ENCODE results near the gene TPSG1.
"Not testable (repeated sequence)": the region's sequence is repeated elsewhere in the genome, so short reads cannot be mapped to it uniquely, and the experiment has no call there.

The TPSG1 gene

DNA sequence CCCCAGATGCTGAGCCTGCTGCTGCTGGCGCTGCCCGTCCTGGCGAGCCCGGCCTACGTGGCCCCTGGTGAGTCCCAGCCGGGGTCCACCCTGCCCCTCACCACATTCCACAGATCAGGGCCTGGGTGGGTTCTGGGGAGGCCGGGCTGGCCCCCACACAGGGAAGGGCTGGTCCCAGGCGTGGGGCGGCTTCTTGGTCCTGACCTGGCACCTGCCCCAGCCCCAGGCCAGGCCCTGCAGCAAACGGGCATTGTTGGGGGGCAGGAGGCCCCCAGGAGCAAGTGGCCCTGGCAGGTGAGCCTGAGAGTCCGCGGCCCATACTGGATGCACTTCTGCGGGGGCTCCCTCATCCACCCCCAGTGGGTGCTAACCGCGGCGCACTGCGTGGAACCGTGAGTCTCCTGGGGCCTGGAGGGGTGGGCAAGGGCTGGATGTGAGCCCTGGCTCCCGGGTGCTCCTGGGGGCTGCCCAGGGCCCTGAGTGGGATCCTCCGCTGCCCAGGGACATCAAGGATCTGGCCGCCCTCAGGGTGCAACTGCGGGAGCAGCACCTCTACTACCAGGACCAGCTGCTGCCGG, 31.3 kb upstream of the TPSG1 start:
- not testable (repeated sequence) for DNase-seq

DNA sequence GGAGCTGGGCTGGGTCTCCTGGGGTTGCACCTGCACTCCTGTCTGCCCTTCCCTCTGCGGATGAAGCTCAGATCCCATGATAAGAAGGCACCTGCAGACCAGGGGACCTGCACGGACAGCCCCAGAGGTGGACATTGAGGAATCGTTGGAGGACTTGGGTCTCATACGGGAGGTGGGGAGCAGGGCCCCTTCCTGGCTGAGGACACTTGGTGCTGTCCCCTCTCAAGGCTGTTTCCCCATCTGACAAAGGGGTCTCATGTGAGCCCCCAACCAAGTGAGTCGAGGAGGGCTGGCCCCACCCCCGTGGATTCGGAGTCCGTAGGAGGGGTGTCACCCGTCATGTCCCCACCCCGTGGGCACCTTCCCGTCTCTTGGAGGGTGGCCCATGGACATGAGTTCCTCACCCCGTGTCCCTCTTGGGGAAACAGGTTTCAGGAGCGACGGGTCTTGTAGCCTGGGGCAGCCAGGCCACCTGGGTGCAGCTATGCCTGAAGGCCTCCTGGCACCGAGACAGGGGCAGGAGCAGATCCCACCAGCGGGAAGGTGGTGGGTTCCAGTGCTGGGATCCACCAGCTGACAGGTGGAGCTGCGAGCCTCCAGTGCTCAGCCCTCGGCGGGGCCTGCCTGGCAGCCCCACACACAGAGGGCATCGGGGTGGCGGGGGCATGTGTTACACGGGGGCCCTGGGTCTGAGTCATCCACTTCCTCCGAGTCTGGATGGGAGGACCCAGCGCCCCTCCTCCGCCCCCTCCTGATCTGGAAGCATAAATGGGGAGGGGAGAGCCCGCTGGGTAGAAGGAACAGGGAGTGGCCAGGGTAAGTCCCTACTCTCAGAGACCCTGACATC, 30.4 kb upstream of the TPSG1 start, which contains the start of gene TPSD1:
TPSD1 (plus strand) TSS at position 794 of the 847 bp plus-strand sequence. CDS start 212 bp downstream, outside the sequence.
- not testable (repeated sequence) for DNase-seq

DNA sequence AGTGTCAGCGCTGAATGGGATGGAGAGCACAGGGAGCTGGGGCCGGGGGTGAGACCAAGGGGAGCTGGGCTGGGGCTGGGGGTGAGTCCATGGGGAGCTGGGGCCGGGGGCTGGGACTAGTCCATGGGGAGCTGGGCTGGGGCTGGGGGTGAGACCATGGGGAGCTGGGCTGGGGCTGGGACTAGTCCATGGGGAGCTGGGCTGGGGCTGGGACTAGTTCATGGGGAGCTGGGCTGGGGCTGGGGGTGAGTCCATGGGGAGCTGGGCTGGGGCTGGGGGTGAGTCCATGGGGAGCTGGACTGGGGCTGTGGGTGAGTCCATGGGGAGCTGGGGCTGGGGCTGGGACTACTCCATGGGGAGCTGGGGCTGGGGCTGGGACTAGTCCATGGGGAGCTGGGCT, 29.8 kb upstream of the TPSG1 start:
- DNase-seq: not testable (repeated sequence)

DNA sequence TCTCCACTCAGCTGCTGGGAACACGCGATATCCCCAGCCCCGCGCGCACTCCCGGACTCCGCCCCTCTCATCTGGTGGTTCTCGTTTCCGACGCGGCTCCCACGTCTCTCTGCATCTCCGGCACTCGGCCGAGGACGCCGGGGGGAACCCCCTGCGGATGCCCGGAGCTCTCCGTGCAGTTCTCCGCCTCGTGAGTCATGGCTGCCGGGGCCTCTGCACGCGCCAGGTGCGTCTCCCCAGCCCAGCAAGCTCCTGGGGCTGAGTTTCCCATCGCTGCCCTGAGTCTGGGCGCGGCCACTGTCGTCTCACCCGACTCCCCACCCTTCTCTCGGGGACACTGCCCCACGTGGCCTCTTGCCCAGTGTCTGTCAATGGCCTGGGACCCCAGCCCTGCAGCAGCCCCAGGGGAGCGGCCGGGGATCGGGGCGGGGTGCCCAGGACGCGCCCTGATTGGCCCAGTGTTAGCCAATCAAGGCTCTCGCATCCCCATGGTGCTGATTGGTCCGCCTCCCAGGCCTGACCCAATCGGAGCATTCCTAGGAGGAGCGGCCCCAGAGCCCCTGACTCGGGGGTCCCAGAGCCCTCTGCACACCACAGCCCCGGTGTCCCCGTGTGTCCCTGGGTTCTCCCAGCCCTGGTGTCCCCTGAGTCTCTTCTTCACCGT, 28.8 kb upstream of the TPSG1 start:
- DNase-seq: not testable (repeated sequence)

DNA sequence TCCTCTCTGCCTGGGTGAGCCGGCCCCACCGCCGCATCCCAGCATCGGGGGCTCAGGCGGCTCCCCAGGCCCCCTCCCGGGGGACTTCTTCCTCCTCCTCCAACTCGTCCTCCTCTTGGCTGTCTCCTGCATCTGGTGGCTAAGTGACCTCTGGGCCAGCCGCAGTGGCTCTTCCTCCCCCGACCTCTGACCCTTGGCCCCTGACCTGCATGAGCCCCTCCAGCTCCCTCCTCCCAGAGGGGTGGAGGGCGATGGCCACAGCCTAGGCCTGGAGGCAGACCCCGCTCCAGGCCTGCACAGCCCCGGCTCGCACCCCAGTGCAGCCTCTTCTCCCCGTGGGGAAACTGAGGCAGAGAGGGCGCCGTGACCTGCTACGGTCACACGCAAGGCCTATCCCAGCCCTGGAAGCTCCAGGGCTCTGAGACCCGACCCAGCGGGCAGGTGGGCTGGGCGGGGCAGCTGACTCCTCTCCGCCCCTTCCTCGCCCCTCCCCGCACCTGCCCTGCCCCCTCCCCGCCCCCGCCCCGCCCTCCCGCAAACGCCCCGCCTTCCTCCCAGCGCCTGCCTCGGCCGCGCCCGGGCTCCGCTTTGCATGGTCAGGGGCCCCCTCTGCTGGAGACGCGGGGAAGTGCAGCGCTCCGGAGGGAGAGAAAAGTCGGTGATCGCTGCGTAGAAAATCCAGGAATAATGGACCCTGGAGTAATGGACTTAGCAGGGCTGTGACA, 24.1 kb upstream of the TPSG1 start:
- DNase-seq: not testable (repeated sequence)

DNA sequence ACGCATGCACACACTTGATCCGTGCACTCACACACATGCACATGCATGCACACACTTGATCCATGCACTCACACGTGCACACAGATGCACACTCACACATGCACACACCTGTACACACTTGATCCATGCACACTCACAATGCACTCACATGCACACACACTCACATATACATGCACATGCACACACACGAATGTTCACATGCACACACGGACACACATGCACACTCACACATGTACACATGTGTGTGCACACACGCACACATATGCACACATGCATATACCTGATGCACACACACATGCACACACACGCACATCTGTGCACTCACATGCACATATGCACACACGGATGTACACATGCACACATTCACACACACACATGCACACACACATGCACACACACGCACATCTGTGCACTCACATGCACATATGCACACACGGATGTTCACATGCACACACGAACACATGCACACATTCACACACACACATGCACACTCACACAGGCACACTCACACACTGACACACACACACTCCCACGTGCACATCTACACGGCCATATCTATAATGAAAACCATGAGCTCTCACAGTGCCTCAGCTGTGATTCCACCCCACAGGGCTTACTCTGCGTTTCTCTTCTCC, 23.0 kb upstream of the TPSG1 start:
- not testable (repeated sequence) for DNase-seq

DNA sequence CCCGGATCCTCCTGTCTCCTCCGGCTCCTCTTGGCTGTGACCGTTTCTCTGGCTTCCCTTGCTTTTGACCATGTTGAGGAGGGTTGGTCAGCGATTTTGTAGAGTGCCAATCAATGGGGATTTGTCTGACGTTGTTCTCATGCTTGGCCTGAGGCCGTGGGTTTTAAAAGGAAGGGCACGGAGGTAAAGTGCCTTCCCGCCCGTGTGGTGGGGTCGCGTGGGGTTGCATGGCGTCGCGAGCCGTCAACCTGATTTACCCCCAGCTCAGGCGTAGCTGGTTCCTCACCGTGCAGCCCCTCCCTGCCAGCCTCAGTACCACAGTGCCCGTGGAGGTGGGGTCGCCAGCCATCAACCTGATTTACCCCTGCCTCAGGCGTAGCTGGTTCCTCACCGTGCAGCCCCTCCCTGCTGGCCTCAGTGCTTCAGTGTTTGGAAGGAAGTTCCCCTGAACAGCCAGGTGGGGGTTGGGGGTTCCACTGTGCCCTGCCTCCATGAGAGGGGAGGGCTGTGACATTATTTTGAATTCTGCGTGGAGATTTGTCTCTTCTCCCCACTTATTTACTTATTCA, 20.5 kb upstream of the TPSG1 start:
- DNase-seq: no peak

DNA sequence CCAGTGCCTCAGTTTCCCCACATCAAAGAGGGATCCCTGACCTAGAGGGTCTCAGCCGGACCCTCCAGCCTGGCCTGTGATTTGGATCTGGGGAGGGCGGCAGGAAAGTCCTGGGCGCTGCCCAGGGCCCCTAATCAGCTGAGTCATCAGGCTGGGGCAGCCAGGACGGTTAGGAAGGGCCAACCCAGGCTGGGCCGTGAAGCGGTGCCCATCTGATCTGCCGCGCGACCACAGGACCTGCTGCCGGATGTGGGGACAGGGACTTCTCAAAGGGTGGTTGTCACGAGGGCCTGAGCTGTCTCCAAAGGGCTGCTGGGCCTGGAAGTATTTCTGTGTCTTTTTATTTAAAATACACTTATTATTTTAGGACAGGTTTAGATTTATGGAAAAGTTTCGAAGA, 19.8 kb upstream of the TPSG1 start:
- DNase-seq: peak; percentile 12

DNA sequence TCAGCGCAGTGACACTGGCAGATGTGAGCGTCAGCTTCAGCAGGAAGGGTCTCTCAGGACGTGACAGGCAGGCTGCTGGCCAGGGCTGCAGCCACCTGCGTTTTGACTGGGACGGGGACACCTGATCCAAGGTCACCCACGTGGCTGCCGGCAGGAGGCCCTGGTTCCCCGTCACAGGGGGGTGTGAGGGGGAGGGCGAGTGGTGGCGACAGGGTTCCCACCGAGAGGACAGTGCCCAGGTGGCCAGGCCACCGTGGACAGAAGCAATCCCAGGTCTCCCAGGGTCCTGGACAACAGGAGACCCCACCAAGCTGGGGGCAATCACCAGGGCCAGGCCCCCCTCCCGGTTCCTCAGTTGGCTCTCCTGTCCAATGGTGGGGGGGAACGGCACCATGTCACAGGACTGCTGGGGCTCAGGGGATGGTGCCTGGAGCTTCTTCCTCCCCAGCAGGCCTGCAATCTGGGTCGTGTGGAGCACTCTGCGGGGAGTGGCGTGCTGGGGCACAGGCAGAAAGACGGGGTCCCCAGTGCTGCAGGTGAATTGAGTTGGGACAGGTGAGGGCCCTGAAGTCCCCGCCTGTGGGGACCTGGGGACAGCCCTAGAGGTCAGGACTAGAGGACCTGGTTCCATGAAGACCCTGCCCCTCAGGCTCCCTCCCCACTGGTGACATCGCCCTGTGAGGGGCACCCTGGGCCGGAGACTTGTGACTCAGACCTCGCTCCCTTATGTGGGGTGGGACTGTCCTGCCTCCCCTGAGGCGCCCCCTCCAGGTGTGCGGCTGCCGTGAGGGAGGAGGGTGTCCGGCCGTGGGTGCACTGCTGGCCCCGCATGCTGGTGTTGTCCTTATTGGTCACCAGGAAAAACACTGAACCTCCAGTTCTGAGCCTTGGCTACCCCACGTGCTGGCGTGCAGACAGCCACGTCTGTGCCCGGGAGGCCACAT, 19.1 kb upstream of the TPSG1 start:
- DNase-seq: not testable (repeated sequence)

DNA sequence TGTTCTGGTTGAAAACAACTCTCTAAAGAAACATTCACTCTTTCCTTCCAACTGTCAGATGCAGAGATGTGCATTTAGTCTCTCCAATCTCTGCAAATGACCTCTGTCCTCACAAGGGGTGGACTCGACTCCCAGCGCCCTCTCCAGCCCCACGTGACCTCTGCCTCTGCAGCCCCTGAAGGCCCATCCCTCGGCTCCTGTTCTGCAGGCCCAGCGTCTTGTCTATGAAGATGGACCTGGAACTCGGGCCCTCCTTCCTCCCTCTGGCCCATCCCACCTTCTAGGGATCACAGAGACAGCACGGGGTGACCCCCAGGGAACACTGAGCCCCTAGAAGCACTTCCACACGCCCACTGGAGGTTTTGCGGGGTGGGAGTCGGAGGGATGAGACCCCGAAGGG, 18.3 kb upstream of the TPSG1 start:
- not testable (repeated sequence) for DNase-seq

DNA sequence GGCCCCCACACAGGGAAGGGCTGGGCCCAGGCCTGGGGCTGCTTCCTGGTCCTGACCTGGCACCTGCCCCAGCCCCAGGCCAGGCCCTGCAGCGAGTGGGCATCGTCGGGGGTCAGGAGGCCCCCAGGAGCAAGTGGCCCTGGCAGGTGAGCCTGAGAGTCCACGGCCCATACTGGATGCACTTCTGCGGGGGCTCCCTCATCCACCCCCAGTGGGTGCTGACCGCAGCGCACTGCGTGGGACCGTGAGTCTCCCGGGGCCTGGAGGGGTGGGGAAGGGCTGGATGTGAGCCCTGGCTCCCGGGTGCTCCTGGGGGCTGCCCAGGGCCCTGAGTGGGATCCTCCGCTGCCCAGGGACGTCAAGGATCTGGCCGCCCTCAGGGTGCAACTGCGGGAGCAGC, 16.0 kb upstream of the TPSG1 start:
- DNase-seq: not testable (repeated sequence)

DNA sequence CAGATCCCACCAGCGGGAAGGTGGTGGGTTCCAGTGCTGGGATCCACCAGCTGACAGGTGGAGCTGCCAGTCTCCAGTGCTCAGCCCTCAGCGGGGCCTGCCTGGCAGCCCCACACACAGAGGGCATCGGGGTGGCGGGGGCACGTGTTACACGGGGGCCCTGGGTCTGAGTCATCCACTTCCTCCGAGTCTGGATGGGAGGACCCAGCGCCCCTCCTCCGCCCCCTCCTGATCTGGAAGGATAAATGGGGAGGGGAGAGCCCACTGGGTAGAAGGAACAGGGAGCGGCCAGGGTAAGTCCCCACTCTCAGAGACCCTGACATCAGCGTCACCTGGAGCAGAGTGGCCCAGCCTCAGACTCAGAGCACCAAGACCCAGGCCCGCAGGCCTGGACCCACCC, 15.4 kb upstream of the TPSG1 start, which contains the start of gene TPSAB1:
TPSAB1 (plus strand) TSS at position 270 of the 400 bp plus-strand sequence. CDS start 234 bp downstream, outside the sequence.
- not testable (repeated sequence) for DNase-seq

DNA sequence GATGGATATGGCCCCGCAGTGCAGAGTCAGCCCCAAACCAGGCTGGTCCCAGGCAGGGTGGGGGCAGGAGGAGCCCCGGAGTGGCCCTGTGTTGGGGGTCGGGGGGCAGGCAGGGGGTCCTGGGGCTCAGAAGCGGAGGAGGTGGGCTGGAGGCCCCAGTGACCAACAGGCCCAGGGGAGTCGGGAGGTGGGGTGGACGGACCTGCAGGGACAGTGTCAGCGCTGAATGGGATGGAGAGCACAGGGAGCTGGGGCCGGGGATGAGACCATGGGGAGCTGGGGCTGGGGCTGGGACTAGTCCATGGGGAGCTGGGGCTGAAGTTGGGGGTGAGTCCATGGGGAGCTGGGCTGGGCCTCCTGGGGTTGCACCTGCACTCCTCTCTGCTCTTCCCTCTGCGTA, 14.5 kb upstream of the TPSG1 start:
- not testable (repeated sequence) for DNase-seq

DNA sequence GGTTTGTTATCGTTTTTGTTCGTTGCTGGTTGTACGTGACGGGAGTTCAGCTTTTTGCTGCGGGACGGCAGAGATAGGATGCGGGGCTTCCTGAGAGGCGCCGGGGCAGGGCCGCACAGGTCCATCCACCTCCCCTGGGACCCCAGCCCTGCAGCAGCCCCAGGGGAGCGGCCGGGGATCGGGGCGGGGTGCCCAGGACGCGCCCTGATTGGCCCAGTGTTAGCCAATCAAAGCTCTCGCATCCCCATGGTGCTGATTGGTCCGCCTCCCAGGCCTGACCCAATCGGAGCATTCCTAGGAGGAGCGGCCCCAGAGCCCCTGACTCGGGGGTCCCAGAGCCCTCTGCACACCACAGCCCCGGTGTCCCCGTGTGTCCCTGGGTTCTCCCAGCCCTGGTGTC, 13.8 kb upstream of the TPSG1 start:
- DNase-seq: not testable (repeated sequence)

DNA sequence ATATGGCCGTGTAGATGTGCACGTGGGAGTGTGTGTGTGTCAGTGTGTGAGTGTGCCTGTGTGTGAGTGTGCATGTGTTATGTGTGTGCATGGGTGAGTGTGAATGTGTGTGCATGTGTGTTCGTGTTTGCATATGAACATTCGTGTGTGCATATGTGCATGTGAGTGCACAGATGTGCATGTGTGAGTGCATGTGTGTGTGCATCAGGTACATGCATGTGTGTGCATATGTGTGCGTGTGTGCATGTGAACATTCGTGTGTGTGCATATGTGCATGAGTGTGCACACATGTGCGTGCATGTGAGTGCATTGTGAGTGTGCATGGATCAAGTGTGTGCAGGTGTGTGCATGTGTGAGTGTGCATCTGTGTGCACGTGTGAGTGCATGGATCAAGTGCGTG, 12.9 kb upstream of the TPSG1 start:
- DNase-seq: no peak

DNA sequence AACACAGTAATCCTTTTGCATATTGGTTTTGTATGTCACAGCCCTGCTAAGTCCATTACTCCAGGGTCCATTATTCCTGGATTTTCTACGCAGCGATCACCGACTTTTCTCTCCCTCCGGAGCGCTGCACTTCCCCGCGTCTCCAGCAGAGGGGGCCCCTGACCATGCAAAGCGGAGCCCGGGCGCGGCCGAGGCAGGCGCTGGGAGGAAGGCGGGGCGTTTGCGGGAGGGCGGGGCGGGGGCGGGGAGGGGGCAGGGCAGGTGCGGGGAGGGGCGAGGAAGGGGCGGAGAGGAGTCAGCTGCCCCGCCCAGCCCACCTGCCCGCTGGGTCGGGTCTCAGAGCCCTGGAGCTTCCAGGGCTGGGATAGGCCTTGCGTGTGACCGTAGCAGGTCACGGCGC, 11.6 kb upstream of the TPSG1 start:
- DNase-seq: not testable (repeated sequence)

DNA sequence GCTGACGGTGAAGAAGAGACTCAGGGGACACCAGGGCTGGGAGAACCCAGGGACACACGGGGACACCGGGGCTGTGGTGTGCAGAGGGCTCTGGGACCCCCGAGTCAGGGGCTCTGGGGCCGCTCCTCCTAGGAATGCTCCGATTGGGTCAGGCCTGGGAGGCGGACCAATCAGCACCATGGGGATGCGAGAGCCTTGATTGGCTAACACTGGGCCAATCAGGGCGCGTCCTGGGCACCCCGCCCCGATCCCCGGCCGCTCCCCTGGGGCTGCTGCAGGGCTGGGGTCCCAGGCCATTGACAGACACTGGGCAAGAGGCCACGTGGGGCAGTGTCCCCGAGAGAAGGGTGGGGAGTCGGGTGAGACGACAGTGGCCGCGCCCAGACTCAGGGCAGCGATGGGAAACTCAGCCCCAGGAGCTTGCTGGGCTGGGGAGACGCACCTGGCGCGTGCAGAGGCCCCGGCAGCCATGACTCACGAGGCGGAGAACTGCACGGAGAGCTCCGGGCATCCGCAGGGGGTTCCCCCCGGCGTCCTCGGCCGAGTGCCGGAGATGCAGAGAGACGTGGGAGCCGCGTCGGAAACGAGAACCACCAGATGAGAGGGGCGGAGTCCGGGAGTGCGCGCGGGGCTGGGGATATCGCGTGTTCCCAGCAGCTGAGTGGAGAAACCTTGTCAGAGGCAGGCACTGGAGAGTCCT, 7.1 kb upstream of the TPSG1 start:
- DNase-seq: not testable (repeated sequence)

DNA sequence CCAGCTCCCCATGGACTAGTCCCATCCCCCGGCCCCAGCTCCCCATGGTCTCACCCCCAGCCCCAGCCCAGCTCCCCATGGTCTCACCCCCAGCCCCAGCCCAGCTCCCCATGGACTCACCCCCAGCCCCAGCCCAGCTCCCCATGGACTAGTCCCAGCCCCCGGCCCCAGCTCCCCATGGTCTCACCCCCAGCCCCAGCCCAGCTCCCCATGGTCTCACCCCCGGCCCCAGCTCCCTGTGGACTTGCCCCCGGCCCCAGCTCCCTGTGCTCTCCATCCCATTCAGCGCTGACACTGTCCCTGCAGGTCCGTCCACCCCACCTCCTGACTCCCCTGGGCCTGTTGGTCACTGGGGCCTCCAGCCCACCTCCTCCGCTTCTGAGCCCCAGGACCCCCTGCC, 6.2 kb upstream of the TPSG1 start:
- not testable (repeated sequence) for DNase-seq

DNA sequence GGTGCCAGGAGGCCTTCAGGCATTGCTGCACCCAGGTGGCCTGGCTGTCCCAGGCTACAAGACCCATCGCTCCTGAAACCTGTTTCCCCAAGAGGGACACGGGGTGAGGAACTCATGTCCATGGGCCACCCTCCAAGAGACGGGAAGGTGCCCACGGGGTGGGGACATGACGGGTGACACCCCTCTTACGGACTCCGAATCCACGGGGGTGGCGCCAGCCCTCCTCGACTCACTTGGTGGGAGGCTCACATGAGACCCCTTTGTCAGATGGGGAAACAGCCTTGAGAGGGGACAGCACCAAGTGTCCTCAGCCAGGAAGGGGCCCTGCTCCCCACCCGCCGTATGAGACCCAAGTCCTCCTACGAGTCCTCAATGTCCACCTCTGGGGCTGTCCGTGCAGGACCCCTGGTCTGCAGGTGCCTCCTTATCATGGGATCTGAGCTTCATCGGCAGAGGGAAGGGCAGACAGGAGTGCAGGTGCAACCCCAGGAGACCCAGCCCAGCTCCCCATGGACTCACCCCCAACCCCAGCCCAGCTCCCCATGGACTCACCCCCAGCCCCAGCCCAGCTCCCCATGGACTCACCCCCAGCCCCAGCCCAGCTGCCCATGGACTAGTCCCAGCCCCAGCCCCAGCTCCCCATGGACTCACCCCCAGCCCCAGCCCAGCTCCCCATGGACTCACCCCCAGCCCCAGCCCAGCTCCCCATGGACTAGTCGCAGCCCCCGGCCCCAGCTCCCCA, 5.6 kb upstream of the TPSG1 start:
- DNase-seq: not testable (repeated sequence)

Data from CD4-positive, alpha-beta T cell treated with Interleukin-17A for 1 hour (primary cell).